Measurements from ENCODE around the gene FARSB. TPM values are rescaled to one million over a fixed set of nuclear protein-coding genes. Genes with fewer than 3 reads are reported as not detected.

The FARSB gene
- total RNA-seq, 2 experiments from 2014 or later, result 68.3 to 68.6 TPM

DNA sequence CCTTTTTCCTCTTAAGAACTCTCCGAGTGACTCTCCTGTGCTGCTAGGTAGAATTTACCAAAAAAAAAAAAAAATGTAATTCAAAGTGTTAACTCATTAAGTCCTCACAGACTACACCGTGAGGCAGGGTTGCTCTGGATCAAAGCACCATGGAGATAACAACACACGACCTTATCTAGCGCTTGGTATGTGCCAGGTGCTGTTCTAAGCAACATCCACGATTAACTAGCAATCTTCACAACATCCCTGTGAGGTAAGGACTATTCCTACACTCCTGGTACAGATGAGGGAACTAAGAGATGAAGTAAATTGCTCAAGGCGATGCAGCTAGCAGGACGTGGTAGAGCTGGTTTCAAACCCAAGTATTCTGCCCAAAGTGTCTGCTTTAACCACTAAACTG lies 17.4 kb upstream of the FARSB start:
- H3K27me3 Mint-ChIP-seq, result peaks cover 75% of the 10 kb centered on the region
- H3K4me3 Mint-ChIP-seq, result no peak overlapping the region
- H3K4me1 Mint-ChIP-seq, result peaks cover 5% of the 10 kb centered on the region
- H3K27ac Mint-ChIP-seq, result no peak overlapping the region
- no peaks in the 10 kb centered on the region for H3K36me3 Mint-ChIP-seq
- no peaks in the 10 kb centered on the region for H3K9me3 Mint-ChIP-seq
- DNase-seq, result no peak

DNA sequence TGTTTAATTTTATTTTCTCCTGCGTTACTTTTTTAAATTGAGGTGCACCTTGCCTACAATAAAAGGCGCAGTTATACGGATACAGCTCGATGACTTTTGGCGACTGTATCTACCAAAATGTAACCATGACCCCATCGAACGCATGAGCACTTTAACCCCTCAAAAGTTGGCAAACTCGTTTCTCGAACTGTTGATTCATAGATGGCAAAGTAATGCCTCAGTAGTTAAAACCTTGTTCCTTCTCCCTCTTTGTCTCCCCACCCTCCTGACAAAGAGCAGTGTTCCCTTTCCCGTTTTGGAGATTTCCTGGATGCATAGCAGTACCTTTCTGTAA lies 16.1 kb upstream of the FARSB start:
- Mint-ChIP-seq H3K27me3 (peaks cover 66% of the 10 kb centered on the region), H3K27ac (no peak overlapping the region), H3K36me3 (no peaks in the 10 kb centered on the region), H3K9me3 (no peaks in the 10 kb centered on the region), H3K4me1 (peaks cover 5% of the 10 kb centered on the region), H3K4me3 (peak overlapping the region; percentile 47)
- DNase-seq, result no peak

- Mint-ChIP-seq H3K27me3 (peaks cover 66% of the 10 kb centered on the region), H3K9me3 (no peaks in the 10 kb centered on the region), H3K36me3 (no peaks in the 10 kb centered on the region), H3K4me3 (peak within 1 kb of the TSS; percentile 47), H3K27ac (no peak within 1 kb of the TSS), H3K4me1 (peaks cover 5% of the 10 kb centered on the region)
- DNase-seq, result peak; percentile 15
Observed at GRCh38 chr2:222671259-222672067, 15.6 kb upstream of the FARSB start, which contains the start of gene MOGAT1. Gene MOGAT1, plus strand, starts transcription at chr2:222671658. Its CDS starts 128 bp downstream, at chr2:222671786.

DNA sequence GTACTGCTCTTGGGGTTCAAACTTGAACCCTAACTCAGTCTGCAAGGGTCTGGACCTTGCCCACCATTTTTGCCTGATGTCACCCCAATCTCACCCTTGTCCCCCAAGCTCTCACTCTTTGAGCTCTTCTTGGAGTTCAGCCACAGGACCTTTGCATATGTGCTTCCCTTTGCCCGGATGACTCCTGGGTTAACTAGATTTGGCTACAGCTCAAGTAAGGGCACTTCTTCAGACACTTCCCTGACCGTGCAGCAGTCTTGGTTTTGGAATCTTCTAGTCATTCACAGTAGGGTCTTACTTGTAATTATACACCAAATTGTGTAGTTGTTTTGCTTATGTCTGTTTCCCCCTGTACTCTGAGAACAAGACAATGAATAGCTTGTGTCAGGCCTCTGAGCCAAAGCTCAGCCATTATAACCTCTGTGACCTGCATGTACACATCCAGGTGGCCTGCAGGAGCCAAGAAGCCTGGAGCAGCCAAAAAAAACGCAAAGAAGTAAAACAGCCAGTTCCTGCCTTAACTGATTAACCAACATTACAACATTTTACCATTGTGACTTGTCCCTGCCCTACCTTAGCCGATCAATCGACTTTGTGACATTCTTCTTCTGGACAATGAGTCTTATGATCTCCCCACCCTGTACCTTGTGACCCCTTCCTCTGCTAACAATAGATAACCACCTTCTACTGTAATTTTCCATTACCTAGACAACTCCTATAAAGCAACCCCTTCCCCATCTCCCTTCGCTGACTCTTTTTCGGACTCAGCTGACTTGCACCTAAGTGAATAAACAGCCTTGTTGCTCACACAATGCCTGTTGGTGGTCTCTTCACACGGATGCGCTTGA lies 14.5 kb upstream of the FARSB start:
- Mint-ChIP-seq H3K36me3 (no peaks in the 10 kb centered on the region), H3K4me1 (peaks cover 5% of the 10 kb centered on the region), H3K9me3 (no peaks in the 10 kb centered on the region), H3K4me3 (no peak overlapping the region), H3K27me3 (peaks cover 56% of the 10 kb centered on the region), H3K27ac (no peak overlapping the region)
- DNase-seq, result no peak

DNA sequence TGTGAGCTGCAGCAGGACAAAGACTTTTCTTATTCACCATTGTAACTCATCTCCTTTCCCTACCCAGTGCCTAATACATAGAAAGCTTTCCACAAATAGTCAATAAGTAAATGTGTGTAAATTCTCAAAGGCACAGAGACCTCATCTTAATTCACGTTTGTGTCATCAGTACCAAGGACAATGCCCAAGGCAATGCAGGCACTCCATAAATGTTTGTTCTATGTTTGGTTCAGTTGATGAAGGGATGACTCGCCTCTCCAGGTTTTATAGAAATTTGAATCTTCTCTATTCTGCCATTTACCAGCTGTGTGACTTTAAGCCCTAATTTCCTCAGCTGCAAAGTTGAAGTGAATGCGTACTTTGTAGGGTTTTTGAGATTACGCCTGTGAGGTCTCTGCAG lies 13.5 kb upstream of the FARSB start:
- no peak overlapping the region for H3K27ac Mint-ChIP-seq

GRCh38 chr2:222668494-222669154 lies 12.7 kb upstream of the FARSB start:
- DNase-seq, result no peak
- no peaks in the 10 kb centered on the region for H3K36me3 Mint-ChIP-seq
- no peaks in the 10 kb centered on the region for H3K9me3 Mint-ChIP-seq
- no peak overlapping the region for H3K27ac Mint-ChIP-seq
- H3K4me1 Mint-ChIP-seq, result peaks cover 5% of the 10 kb centered on the region
- H3K27me3 Mint-ChIP-seq, result peaks cover 43% of the 10 kb centered on the region
- H3K4me3 Mint-ChIP-seq, result no peak overlapping the region

More for the DNA sequence above, 13.5 kb upstream of the FARSB start:
- H3K36me3 Mint-ChIP-seq, result no peaks in the 10 kb centered on the region
- DNase-seq, result no peak
- peaks cover 47% of the 10 kb centered on the region for H3K27me3 Mint-ChIP-seq
- no peak overlapping the region for H3K4me3 Mint-ChIP-seq
- no peaks in the 10 kb centered on the region for H3K9me3 Mint-ChIP-seq
- peaks cover 5% of the 10 kb centered on the region for H3K4me1 Mint-ChIP-seq

DNA sequence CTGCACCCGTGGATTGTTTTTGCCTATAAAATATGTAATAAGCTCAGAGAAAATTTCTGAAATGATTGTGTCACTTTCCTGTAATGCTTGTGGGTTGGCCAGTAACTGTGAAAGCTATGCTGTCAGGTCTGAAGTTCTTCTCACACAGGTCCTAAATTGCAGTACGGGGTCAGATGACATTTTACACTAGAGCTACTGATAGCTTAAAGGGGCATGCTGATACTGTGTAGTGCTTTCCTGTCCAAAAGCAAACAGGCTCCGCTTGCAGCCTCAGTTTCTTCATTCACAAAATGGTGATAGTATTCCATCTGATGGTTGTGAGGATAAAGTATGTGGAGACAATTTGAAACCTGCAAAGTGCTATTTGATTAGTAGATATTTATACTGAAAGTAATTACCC lies 7.6 kb upstream of the FARSB start:
- Mint-ChIP-seq H3K4me1 (no peaks in the 10 kb centered on the region), H3K4me3 (no peak overlapping the region), H3K27me3 (no peaks in the 10 kb centered on the region), H3K9me3 (no peaks in the 10 kb centered on the region), H3K36me3 (no peaks in the 10 kb centered on the region), H3K27ac (no peak overlapping the region)
- DNase-seq, result no peak

GRCh38 chr2:222656526-222657446 lies 894 bp upstream of the FARSB start:
- DNase-seq, result no peak
- peak overlapping the region; percentile 97 for H3K27ac Mint-ChIP-seq
- peaks cover 23% of the 10 kb centered on the region for H3K36me3 Mint-ChIP-seq

GRCh38 chr2:222653280-222653679 lies 2.6 kb downstream of the FARSB start:
- peak overlapping the region; percentile 95 for H3K4me3 Mint-ChIP-seq
- H3K4me1 Mint-ChIP-seq, result peaks cover 50% of the 10 kb centered on the region
- H3K27me3 Mint-ChIP-seq, result no peaks in the 10 kb centered on the region

More at GRCh38 chr2:222656526-222657446, 894 bp upstream of the FARSB start:
- no peaks in the 10 kb centered on the region for H3K9me3 Mint-ChIP-seq
- no peaks in the 10 kb centered on the region for H3K27me3 Mint-ChIP-seq
- peaks cover 25% of the 10 kb centered on the region for H3K4me1 Mint-ChIP-seq
- peak overlapping the region; percentile 95 for H3K4me3 Mint-ChIP-seq

DNA sequence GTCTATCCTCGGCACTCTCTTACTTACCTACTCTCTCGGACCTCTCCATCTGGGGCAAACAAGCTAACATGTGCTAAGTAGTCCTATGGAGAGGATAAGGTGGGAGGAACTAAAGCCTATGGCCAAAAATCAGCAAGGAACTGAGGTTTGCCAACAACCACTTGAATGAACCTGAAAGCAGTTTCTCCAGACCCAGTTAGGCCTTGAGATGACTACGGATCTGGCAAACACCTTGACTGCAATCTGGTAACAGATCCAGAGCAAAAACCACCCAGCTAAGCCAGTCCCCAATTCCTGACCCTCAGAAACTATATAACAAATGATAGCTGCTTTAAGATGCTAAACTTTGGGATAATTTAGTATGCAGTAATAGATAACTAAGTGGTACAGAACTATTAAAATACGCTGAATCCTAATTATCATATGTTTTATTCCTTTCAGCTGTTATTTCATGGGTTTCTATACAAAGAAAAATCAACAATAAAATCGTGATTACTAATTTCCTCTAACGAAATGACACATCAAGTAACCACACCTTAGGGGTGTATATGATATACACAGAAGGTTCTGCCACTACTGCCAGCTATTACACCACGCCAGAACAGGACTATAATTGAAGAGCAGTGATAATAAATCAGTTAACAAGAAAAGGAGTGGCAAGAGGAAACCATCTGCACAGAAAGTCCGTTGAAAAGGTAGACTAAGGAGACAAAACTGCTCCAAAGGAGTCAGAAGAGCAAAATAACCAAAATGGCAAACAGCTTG lies 3.2 kb downstream of the FARSB start:
- DNase-seq, result no peak
- Mint-ChIP-seq H3K4me1 (peaks cover 52% of the 10 kb centered on the region), H3K27me3 (no peaks in the 10 kb centered on the region), H3K4me3 (peak overlapping the region; percentile 95), H3K27ac (peak overlapping the region; percentile 65), H3K9me3 (no peaks in the 10 kb centered on the region), H3K36me3 (peaks cover 32% of the 10 kb centered on the region)

More at GRCh38 chr2:222653280-222653679, 2.6 kb downstream of the FARSB start:
- Mint-ChIP-seq H3K36me3 (peaks cover 32% of the 10 kb centered on the region), H3K9me3 (no peaks in the 10 kb centered on the region), H3K27ac (peak overlapping the region; percentile 65)
- DNase-seq, result no peak

DNA sequence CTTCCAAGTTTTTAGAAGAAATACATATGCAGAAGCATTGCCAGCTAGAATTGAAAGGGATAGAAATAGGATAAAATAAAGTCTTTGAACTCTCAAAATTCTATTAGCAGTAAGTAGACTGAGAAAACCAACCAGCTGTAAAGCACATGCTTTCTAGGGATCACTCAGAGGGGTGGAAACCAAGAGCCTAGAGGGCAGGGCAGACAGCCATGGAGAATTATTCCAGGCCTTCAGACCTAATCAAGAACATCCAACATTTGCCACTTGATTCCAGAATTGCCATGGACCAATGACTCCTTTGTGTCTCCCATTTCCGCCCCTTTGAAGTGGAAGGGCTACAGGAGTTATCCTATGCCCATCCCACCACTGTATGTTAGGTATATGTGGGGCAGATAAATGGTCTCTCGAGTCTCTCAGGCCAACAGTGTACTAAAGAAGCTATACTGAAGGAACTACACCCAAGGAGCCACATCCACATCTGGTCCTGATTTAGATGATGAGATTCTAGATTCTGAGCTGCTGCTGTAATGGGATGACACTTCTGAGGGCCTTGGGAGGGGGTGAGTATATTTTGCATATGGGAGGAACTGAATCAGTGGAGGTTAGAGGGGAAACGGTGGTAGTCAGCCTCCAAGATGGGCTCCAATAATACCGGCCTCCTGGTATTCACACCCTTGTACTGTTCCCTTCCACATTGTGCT lies 4.0 kb downstream of the FARSB start:
- DNase-seq, result no peak
- peaks cover 37% of the 10 kb centered on the region for H3K36me3 Mint-ChIP-seq
- H3K4me3 Mint-ChIP-seq, result no peak overlapping the region
- H3K9me3 Mint-ChIP-seq, result no peaks in the 10 kb centered on the region
- H3K27ac Mint-ChIP-seq, result no peak overlapping the region
- H3K4me1 Mint-ChIP-seq, result peaks cover 47% of the 10 kb centered on the region
- H3K27me3 Mint-ChIP-seq, result no peaks in the 10 kb centered on the region

DNA sequence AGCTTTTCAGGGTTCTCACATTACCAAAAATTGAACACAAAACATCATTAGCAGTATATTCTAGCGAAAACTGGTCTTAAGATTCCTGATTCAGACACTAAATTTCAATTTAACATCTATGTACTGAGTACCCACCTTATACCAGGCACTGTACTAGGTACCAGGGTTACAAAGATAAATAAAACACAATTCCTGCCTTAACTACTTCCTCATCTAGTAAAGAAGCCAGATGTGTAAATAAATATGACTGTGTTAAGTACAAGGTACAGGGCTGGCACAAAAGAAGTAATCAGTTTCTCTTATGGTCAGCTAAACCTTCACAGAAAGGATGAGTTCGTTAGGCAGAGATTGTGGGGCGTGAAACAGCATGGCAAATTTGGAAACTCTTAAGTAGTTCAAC lies 6.1 kb downstream of the FARSB start:
- Mint-ChIP-seq H3K4me3 (no peak overlapping the region), H3K4me1 (peaks cover 54% of the 10 kb centered on the region), H3K9me3 (no peaks in the 10 kb centered on the region), H3K36me3 (peaks cover 39% of the 10 kb centered on the region), H3K27me3 (no peaks in the 10 kb centered on the region), H3K27ac (no peak overlapping the region)
- no peak for DNase-seq

DNA sequence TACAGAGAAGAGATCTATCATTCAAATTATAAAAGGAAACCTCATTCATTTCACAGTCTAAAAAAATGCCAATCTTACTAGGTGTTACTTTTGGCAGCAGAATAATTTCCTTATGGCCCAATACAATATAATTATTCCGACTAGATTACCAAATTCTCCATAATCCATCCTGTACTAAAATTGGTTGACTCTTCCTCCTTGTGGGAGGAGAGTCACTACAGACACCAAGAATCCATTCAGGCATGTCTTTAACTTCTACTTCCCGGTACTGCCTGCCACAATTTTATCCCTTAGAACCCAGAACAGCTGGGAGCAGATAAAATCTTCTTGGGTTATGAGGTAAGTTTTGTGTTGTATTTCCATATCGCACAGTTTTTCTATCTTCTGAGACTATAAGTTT lies 9.9 kb downstream of the FARSB start:
- Mint-ChIP-seq H3K36me3 (peaks cover 45% of the 10 kb centered on the region), H3K9me3 (no peaks in the 10 kb centered on the region), H3K4me1 (peaks cover 37% of the 10 kb centered on the region), H3K27me3 (no peaks in the 10 kb centered on the region), H3K4me3 (no peak overlapping the region), H3K27ac (peak overlapping the region; percentile 26)
- DNase-seq, result no peak

All from activated naive CD8-positive, alpha-beta T cell treated with anti-CD3 and anti-CD28 coated beads for 36 hours (primary cell).